Choroid plexus epithelial cell (primary cell): ENCODE measurements around the gene FANCC.

Experiments used
- DNase-seq: peaks from one replicate; pipeline ENCODE4 v3.0.0-alpha.2; 2010; ENCODE audit warnings: low read depth
- H3K4me3 ChIP-seq: 2 replicates; pipeline ENCODE4 v1.5.1; 2011; ENCODE audit warnings: low read depth, mild to moderate bottlenecking, control low read depth, low read length, moderate library complexity
- CTCF ChIP-seq: conservative IDR thresholded peaks from 2 replicates; pipeline ENCODE4 v1.5.1; 2011; ENCODE audit warnings: low read depth, mild to moderate bottlenecking, control low read depth, inconsistent platforms, low read length, moderate library complexity

Gene FANCC

DNA sequence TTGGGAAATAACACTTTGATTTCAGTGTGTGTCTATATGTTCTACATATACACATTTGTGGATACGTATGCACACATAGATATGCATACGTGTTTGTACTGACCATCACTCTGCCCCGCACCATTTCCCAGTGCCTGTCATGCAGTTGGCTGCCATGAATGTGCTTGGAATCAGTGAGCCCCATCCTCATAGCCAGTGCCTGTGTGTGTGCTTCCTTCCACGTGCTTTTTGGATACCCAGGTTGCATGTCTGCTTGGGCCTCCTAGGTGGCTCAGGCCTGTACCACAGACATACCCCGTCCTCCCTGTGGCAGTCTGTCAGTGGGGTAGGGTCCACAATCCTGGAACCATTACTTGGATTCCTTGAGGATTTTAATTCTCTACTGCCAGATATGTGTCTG lies 243.6 kb downstream of the FANCC start:
- no peak overlapping the region for H3K4me3 ChIP-seq
- DNase-seq: no peak
- TF ChIP-seq CTCF: no peak

- TF ChIP-seq CTCF: peak; percentile 67
- no peak overlapping the region for H3K4me3 ChIP-seq
- DNase-seq: peak; percentile 52
Measured at GRCh38 chr9:95073042-95073607, 244.4 kb downstream of the FANCC start.

DNA sequence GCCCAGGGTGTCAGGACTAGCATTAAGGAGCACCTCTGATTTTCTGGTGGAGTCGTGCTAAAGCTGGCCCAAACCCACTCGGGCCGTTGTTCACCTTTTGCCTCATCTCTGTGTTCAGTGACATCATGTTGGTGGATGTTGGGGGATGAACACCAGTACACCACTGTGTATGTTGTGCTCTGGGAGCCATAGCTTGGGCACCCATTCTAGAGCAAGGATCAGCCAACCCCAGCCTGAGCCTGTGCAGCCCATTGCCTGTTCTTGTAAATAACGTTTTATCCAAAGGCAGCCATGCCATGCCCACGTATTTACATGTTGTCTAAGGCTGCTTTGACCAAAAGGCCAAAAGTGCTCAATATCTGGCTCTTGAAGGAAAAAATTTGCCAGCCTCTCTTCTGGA lies 245.6 kb downstream of the FANCC start:
- no peak overlapping the region for H3K4me3 ChIP-seq
- no peak for TF ChIP-seq CTCF

GRCh38 chr9:95071450-95071849 lies 246.1 kb downstream of the FANCC start:
- no peak for TF ChIP-seq CTCF
- DNase-seq: no peak
- no peak overlapping the region for H3K4me3 ChIP-seq

More for the DNA sequence above, 245.6 kb downstream of the FANCC start:
- no peak for DNase-seq

GRCh38 chr9:95070549-95071021 lies 246.9 kb downstream of the FANCC start:
- DNase-seq: no peak
- H3K4me3 ChIP-seq: no peak overlapping the region
- no peak for TF ChIP-seq CTCF

DNA sequence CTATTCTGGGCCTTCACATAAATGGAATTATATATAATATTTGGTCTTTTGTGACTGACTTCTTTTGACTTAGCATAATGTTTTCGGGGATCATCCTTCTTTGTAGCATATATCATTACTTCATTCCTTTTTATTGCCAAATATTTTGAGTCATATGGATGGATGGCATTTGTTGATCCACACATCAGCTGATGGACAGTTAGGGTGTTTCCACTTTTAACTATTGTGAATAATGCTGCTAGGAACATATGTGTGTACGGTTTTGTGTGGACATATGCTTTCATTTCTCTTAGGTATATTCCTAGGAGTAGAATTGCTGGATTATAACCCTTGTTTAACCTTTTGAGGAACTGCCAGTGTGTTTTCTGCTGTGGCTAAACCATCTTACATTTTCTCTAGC lies 249.6 kb downstream of the FANCC start:
- H3K4me3 ChIP-seq: no peak overlapping the region
- no peak for TF ChIP-seq CTCF
- DNase-seq: no peak

GRCh38 chr9:95067057-95067456 lies 250.5 kb downstream of the FANCC start:
- DNase-seq: no peak
- TF ChIP-seq CTCF: no peak
- no peak overlapping the region for H3K4me3 ChIP-seq
